ENCODE results near the gene CAPN1. TPM values are rescaled to one million over a fixed set of nuclear protein-coding genes. Genes with fewer than 3 reads are reported as not detected.
"Not testable (repeated sequence)": the region's sequence is repeated elsewhere in the genome, so short reads cannot be mapped to it uniquely, and the experiment has no call there.

The CAPN1 gene
- total RNA-seq, 1 experiment from 2014 or later, result 288 TPM

- H3K4me3 Mint-ChIP-seq (ENCODE audit: low read depth, unreplicated experiment), result no peak overlapping the region
- TF ChIP-seq CTCF (IDR thresholded peaks at IDR 0.05; ENCODE audit: unreplicated experiment), result no peak
- H3K27ac Mint-ChIP-seq (ENCODE audit: unreplicated experiment), result no peak overlapping the region
- CTCF ChIA-PET, result interaction anchor here (0.6 kb wide), 1 partner anchor 46 kb away, joined by 4 read pairs; no protein-coding TSS in a partner anchor
- DNase-seq, result no peak
- no peaks in the 10 kb centered on the region for H3K27me3 Mint-ChIP-seq (ENCODE audit: unreplicated experiment)
- intact Hi-C loops (cut with micrococcal nuclease; ENCODE audit: unreplicated experiment), result no loop called here
- no peaks in the 10 kb centered on the region for H3K9me3 Mint-ChIP-seq (ENCODE audit: low read depth, unreplicated experiment)
- H3K4me1 Mint-ChIP-seq (ENCODE audit: low read depth, unreplicated experiment), result peaks cover 23% of the 10 kb centered on the region
- peaks cover 9% of the 10 kb centered on the region for H3K36me3 Mint-ChIP-seq (ENCODE audit: insufficient read depth, unreplicated experiment)
- BruUV-seq (replicated peaks), result no TSS peak
Observed at GRCh38 chr11:65169164-65169641, 12.5 kb upstream of the CAPN1 start.

GRCh38 chr11:65170058-65170534, 11.6 kb upstream of the CAPN1 start, which contains the start of gene SPDYC:
Gene SPDYC, plus strand, starts transcription at chr11:65170233. Its CDS starts 1,125 bp downstream, at chr11:65171358.
- TF ChIP-seq CTCF (IDR thresholded peaks at IDR 0.05; ENCODE audit: unreplicated experiment), result no peak
- no peak for DNase-seq
- Mint-ChIP-seq H3K4me3 (ENCODE audit: low read depth, unreplicated experiment) (no peak within 1 kb of the TSS), H3K9me3 (ENCODE audit: low read depth, unreplicated experiment) (no peaks in the 10 kb centered on the region), H3K27ac (ENCODE audit: unreplicated experiment) (no peak within 1 kb of the TSS), H3K27me3 (ENCODE audit: unreplicated experiment) (no peaks in the 10 kb centered on the region), H3K4me1 (ENCODE audit: low read depth, unreplicated experiment) (peaks cover 23% of the 10 kb centered on the region), H3K36me3 (ENCODE audit: insufficient read depth, unreplicated experiment) (peaks cover 9% of the 10 kb centered on the region)
- CTCF ChIA-PET, result interaction anchor here (1.3 kb wide), 1 partner anchor 12 kb away, joined by 3 read pairs; no protein-coding TSS in a partner anchor
- no TSS peak for BruUV-seq (replicated peaks)
- intact Hi-C loops (cut with micrococcal nuclease; ENCODE audit: unreplicated experiment), result no loop called here

- BruUV-seq (replicated peaks), result no TSS peak
- no peak overlapping the region for H3K4me3 Mint-ChIP-seq (ENCODE audit: low read depth, unreplicated experiment)
- CTCF ChIA-PET, result no interaction called here
- intact Hi-C loops (cut with micrococcal nuclease; ENCODE audit: unreplicated experiment), result no loop called here
- H3K27ac Mint-ChIP-seq (ENCODE audit: unreplicated experiment), result no peak overlapping the region
- peaks cover 5% of the 10 kb centered on the region for H3K36me3 Mint-ChIP-seq (ENCODE audit: insufficient read depth, unreplicated experiment)
- H3K27me3 Mint-ChIP-seq (ENCODE audit: unreplicated experiment), result no peaks in the 10 kb centered on the region
- no peaks in the 10 kb centered on the region for H3K9me3 Mint-ChIP-seq (ENCODE audit: low read depth, unreplicated experiment)
- H3K4me1 Mint-ChIP-seq (ENCODE audit: low read depth, unreplicated experiment), result peaks cover 8% of the 10 kb centered on the region
- DNase-seq, result no peak
- TF ChIP-seq CTCF (IDR thresholded peaks at IDR 0.05; ENCODE audit: unreplicated experiment), result no peak
Observed at GRCh38 chr11:65172600-65172999, 9.1 kb upstream of the CAPN1 start.

GRCh38 chr11:65174571-65175010, 7.1 kb upstream of the CAPN1 start:
- H3K27ac Mint-ChIP-seq (ENCODE audit: unreplicated experiment); H3K9me3 Mint-ChIP-seq (ENCODE audit: low read depth, unreplicated experiment); DNase-seq; H3K27me3 Mint-ChIP-seq (ENCODE audit: unreplicated experiment); H3K36me3 Mint-ChIP-seq (ENCODE audit: insufficient read depth, unreplicated experiment); BruUV-seq (replicated peaks); CTCF ChIA-PET; H3K4me1 Mint-ChIP-seq (ENCODE audit: low read depth, unreplicated experiment); H3K4me3 Mint-ChIP-seq (ENCODE audit: low read depth, unreplicated experiment); intact Hi-C loops (cut with micrococcal nuclease; ENCODE audit: unreplicated experiment): not testable (repeated sequence)
